ENCODE data around the gene TRAF3IP3.

The TRAF3IP3 gene

GRCh38 chr1:209755926-209756614 is at the start of gene TRAF3IP3:
TRAF3IP3 (plus strand) TSS chr1:209756053; CDS start chr1:209760040, 3,987 bp downstream.
- DNase-seq (ENCODE audit: low read depth), result no peak
- no peak for TF ChIP-seq CTCF (conservative IDR thresholded peaks at IDR 0.05; ENCODE audit: low read length)
- H3K4me3 ChIP-seq (ENCODE audit: low read length), result no peak within 1 kb of the TSS

GRCh38 chr1:209706622-209707021 is 49.2 kb upstream of the TRAF3IP3 start:
- TF ChIP-seq CTCF (conservative IDR thresholded peaks at IDR 0.05; ENCODE audit: low read length), result no peak
- no peak for DNase-seq (ENCODE audit: low read depth)

DNA sequence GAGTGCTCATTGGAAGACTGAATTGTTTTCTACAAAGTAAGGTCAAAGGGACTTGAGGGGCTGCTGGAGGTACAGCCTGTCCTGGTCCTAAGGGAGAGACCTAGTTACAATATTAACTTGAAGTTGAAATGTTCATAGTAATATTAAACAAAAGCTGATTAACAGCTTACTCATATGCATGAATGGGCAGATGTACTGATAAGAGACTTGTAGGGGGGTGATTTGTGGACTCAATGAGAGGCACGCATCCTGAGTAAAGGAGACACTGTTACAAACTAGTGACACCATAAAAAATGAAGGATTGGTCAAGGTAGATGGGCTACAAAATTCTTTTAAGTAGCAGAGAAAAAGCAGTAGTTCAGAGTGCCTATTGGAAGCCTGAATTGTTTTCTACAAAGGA is 48.5 kb upstream of the TRAF3IP3 start:
- no peak for DNase-seq (ENCODE audit: low read depth)
- no peak overlapping the region for H3K4me3 ChIP-seq (ENCODE audit: low read length)
- no peak for TF ChIP-seq CTCF (conservative IDR thresholded peaks at IDR 0.05; ENCODE audit: low read length)

More at GRCh38 chr1:209706622-209707021, 49.2 kb upstream of the TRAF3IP3 start:
- H3K4me3 ChIP-seq (ENCODE audit: low read length), result no peak overlapping the region

DNA sequence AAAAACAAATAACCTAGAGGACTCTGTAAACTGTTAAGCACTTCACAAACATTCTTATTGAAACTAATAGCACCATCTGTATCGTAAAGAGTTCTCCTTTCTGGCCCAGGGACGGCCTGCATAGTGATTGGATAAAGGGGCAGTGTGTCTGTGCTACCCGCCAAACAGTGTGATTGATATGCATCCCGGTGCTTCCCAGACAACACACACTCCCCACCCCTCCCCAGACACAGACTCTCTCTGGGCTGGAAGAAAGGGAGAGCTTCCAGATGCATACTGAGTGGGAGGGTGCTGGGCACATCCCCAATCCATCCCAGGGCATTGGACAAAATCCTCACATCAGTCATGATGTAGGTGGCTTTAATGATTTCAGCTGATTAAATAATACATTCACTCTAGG is 47.6 kb upstream of the TRAF3IP3 start:
- TF ChIP-seq CTCF (conservative IDR thresholded peaks at IDR 0.05; ENCODE audit: low read length), result no peak
- no peak for DNase-seq (ENCODE audit: low read depth)
- no peak overlapping the region for H3K4me3 ChIP-seq (ENCODE audit: low read length)

DNA sequence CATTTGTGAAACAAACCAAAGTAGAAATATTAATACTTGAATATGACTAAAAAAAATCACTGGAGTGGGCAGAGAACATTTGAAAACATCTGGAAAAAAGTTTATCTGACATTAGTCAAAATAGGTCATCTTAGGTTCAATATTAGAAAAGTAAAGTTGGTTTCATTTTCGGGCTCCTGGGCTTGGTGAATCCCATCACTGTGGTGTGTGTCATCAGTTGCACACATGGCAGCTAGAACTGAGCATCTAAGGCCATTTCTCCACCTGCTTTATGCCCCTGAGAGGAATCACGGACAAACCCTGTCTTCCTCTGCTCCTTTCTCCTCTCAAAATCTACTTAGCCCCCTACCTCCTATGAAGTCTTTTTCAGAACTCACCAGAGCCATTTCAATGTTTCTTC is 45.8 kb upstream of the TRAF3IP3 start:
- DNase-seq (ENCODE audit: low read depth), result no peak
- TF ChIP-seq CTCF (conservative IDR thresholded peaks at IDR 0.05; ENCODE audit: low read length), result no peak
- H3K4me3 ChIP-seq (ENCODE audit: low read length), result no peak overlapping the region

DNA sequence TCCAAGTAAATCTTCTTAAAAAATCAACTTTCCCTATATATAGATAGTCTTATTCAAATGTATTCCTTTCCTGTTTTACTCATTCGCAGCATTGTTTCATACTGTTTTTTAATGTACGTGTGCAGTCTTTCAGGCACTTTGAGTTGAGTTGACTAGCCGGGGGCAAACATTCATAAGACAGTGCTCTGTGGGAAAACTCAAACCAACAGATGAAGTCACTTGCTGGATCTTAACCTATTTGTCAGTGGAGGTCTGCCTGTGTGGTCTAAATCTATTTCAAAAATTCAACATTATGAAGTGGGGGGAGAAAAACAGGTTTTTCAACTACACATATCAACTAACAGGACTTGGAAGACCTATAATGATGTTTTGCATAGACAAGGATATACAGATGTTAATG is 45.0 kb upstream of the TRAF3IP3 start:
- no peak overlapping the region for H3K4me3 ChIP-seq (ENCODE audit: low read length)
- no peak for TF ChIP-seq CTCF (conservative IDR thresholded peaks at IDR 0.05; ENCODE audit: low read length)
- DNase-seq (ENCODE audit: low read depth), result no peak

- no peak overlapping the region for H3K4me3 ChIP-seq (ENCODE audit: low read length)
- DNase-seq (ENCODE audit: low read depth), result no peak
- TF ChIP-seq CTCF (conservative IDR thresholded peaks at IDR 0.05; ENCODE audit: low read length), result no peak
These were observed 41.5 kb upstream of the TRAF3IP3 start for GRCh38 chr1:209714338-209714737.

Measured in AG10803 (cell line).